Activated T-helper 2 cell treated with anti-CD3 and anti-CD28 coated beads, Interferon-gamma antibody, Interleukin-2, Interleukin-4, amounts not matched to agents 10 μg/mL and 5 μg/mL and 100 μg/mL, durations not matched to agents 14 hours and 24 hours and 36 hours (primary cell): ENCODE data around the gene CNTRL. TPM values are rescaled to one million over a fixed set of nuclear protein-coding genes. Genes with fewer than 3 reads are reported as not detected.
A peak's percentile ranks its signal among the peaks of the same experiment; 100 is the strongest.

Experiments
- DNase-seq: peaks from one replicate; pipeline ENCODE4 v3.0.0; 2021; ENCODE audit warnings: low spot score
- H3K27ac Mint-ChIP-seq: one replicate; pipeline ENCODE4 v1.8.0; 2021; ENCODE audit warnings: mixed read lengths
- H3K27me3 Mint-ChIP-seq: one replicate; pipeline ENCODE4 v1.8.0; 2021; ENCODE audit warnings: low read depth, mixed read lengths
- H3K36me3 Mint-ChIP-seq: one replicate; pipeline ENCODE4 v1.8.0; 2021; ENCODE audit warnings: low read depth, mixed read lengths
- H3K4me1 Mint-ChIP-seq: one replicate; pipeline ENCODE4 v1.8.0; 2021; ENCODE audit warnings: low read depth, mixed read lengths
- H3K4me3 Mint-ChIP-seq: one replicate; pipeline ENCODE4 v1.8.0; 2021; ENCODE audit warnings: low read depth, mild to moderate bottlenecking, moderate library complexity, mixed read lengths
- H3K9me3 Mint-ChIP-seq: one replicate; pipeline ENCODE4 v1.8.0; 2021; ENCODE audit warnings: mixed read lengths
- intact Hi-C: fragments of 100-400 bp; cut with micrococcal nuclease; formaldehyde crosslinking; loops from one replicate; pipeline ENCODE4 v1.15.1; 2023
- total RNA-seq: library from RNA; stranded (reverse); gene quantifications from 2 replicates; pipeline ENCODE4 v1.2.3, GENCODE V29; 2022

Gene CNTRL
- total RNA-seq, 1 donor from 2014 or later, result 68.4 TPM

DNA sequence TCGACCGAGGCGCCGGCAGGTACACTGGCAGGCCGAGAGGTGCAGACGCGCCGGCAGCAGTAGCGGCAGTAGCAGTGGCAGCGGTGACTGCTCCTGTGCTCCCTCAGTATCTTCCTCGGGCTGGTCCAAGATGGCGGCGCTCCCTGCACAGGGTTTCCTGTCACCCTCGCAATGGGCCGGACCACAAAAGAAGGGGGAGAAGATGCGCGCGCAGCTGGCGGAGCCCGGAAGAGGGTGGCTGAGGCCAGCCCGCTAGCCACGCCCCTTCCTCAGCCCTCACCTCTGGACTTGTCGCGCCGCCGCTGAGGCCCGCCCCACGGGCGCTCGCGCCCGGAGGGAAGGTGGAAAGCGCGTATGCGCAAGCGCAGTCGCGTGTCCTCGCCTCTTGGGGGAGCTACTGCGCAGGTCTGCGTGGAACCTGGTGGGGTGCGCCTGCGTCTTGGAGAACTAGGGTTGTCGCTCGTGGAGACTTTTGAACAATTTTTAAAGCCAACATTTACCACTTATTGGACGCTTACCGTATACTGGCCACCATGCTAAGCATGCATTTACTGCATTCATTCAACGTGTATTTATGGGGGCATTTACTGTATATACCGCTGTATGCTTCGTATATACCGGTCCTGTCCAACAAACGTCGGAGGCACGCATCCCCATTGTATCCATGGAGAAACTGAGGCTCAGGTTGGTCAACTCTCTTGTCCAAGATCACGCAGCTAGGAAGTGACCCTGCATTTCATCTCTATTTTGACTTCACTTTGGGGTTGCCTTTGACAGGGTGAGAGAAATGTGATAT lies 127.2 kb downstream of the CNTRL start, which contains the start of gene RAB14:
TSS of gene RAB14 (minus strand) at position 132 of the 796 bp plus-strand sequence. CDS start 8,457 bp downstream, outside the sequence.
- Mint-ChIP-seq H3K36me3 (peaks cover 33% of the 10 kb centered on the region), H3K9me3 (no peaks in the 10 kb centered on the region), H3K27me3 (no peaks in the 10 kb centered on the region), H3K27ac (peak within 1 kb of the TSS; percentile 87), H3K4me1 (peaks cover 46% of the 10 kb centered on the region), H3K4me3 (peak within 1 kb of the TSS; percentile 96)
- intact Hi-C loops, result loop anchor here (1.0 to 10.0 kb wide), 6 partner anchors 11 to 357 kb away; partner anchors contain the start of gene PSMD5
- peak; percentile 100 for DNase-seq

- Mint-ChIP-seq H3K27ac (no peak overlapping the region), H3K27me3 (no peaks in the 10 kb centered on the region), H3K4me1 (peaks cover 40% of the 10 kb centered on the region), H3K9me3 (no peaks in the 10 kb centered on the region), H3K36me3 (peaks cover 17% of the 10 kb centered on the region), H3K4me3 (no peak overlapping the region)
- no peak for DNase-seq
- intact Hi-C loops, result loop anchor here (5.0 to 10.0 kb wide), 3 partner anchors 161 to 359 kb away; partner anchors contain the start of gene PSMD5
Observed at GRCh38 chr9:121204121-121204520, 129.4 kb downstream of the CNTRL start.

GRCh38 chr9:121204611-121205010 lies 129.9 kb downstream of the CNTRL start:
- no peaks in the 10 kb centered on the region for H3K27me3 Mint-ChIP-seq
- intact Hi-C loops, result loop anchor here (5.0 to 10.0 kb wide), 3 partner anchors 160 to 360 kb away; partner anchors contain the start of gene PSMD5
- H3K9me3 Mint-ChIP-seq, result no peaks in the 10 kb centered on the region
- H3K36me3 Mint-ChIP-seq, result peaks cover 12% of the 10 kb centered on the region
- H3K27ac Mint-ChIP-seq, result no peak overlapping the region
- DNase-seq, result no peak
- H3K4me3 Mint-ChIP-seq, result no peak overlapping the region
- H3K4me1 Mint-ChIP-seq, result peaks cover 36% of the 10 kb centered on the region

GRCh38 chr9:121206516-121207370 lies 132.0 kb downstream of the CNTRL start:
- no peaks in the 10 kb centered on the region for H3K9me3 Mint-ChIP-seq
- DNase-seq, result no peak
- H3K36me3 Mint-ChIP-seq, result no peaks in the 10 kb centered on the region
- H3K4me3 Mint-ChIP-seq, result no peak overlapping the region
- peaks cover 32% of the 10 kb centered on the region for H3K4me1 Mint-ChIP-seq
- H3K27me3 Mint-ChIP-seq, result no peaks in the 10 kb centered on the region
- peak overlapping the region; percentile 34 for H3K27ac Mint-ChIP-seq
- intact Hi-C loops, result loop anchor here (10.0 kb wide), 2 partner anchors 158 to 362 kb away; partner anchors contain the start of gene PSMD5

DNA sequence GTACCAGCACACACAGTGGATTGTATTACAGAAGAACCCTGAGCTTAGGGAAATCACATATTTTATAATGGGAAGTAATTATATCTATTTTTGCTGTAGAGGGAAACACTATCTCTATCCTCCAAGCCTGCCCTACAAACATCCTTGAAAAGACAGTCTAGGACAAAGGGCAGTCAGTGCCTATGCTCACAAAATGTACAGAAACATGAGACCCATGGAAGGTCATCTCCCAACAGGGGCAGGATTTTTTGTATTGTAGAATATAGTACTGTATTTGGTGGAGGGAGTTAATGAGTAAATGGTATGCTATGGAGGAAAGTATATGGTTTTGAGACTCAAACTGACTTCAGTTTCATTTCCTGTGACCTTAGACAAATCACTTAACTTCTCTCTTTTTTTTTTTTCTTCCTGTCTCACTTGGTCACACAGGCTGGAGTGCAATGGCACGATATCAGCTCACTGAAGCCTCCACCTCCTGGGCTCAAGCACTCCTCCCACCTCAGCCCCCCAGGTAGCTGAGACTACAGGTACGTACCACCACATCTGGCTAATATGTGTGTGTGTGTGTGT lies 132.7 kb downstream of the CNTRL start:
- Mint-ChIP-seq H3K36me3 (no peaks in the 10 kb centered on the region), H3K27ac (no peak overlapping the region), H3K9me3 (no peaks in the 10 kb centered on the region), H3K4me1 (peaks cover 29% of the 10 kb centered on the region), H3K4me3 (no peak overlapping the region), H3K27me3 (no peaks in the 10 kb centered on the region)
- intact Hi-C loops, result loop anchor here (10.0 kb wide), 2 partner anchors 157 to 363 kb away; partner anchors contain the start of gene PSMD5
- DNase-seq, result no peak

- Mint-ChIP-seq H3K27ac (no peak overlapping the region), H3K27me3 (no peaks in the 10 kb centered on the region), H3K4me3 (no peak overlapping the region), H3K9me3 (no peaks in the 10 kb centered on the region), H3K4me1 (peaks cover 25% of the 10 kb centered on the region), H3K36me3 (no peaks in the 10 kb centered on the region)
- intact Hi-C loops, result no loop called here
- DNase-seq, result no peak
Observed at GRCh38 chr9:121210536-121210935, 135.8 kb downstream of the CNTRL start.

- no peak overlapping the region for H3K4me3 Mint-ChIP-seq
- H3K9me3 Mint-ChIP-seq, result no peaks in the 10 kb centered on the region
- H3K36me3 Mint-ChIP-seq, result no peaks in the 10 kb centered on the region
- intact Hi-C loops, result loop anchor here (1.0 to 2.0 kb wide), 2 partner anchors 11 to 188 kb away; no protein-coding TSS in a partner anchor
- no peaks in the 10 kb centered on the region for H3K27me3 Mint-ChIP-seq
- peaks cover 17% of the 10 kb centered on the region for H3K4me1 Mint-ChIP-seq
- H3K27ac Mint-ChIP-seq, result peak overlapping the region; percentile 40
- peak; percentile 53 for DNase-seq
Observed at GRCh38 chr9:121213136-121213806, 138.5 kb downstream of the CNTRL start.

DNA sequence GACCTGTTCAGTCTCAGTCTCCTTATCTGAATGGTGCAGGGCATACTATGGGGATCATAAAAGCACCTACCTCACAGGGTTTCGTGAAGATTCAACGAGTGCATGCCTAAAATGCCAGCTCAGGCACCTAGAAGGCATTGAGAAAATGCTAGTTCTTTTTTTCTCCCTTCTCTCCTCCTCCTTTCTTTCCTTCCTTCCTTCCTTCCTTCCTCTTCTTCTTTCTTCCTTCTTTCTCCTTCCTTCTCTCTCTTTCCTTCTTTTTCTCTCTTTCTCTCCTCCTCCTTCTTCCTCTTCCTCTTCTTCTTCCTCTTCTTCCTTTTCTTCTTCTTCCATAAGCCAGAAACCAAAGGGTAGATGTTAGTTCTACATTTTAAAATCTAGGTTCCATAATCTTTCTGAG lies 139.2 kb downstream of the CNTRL start:
- DNase-seq, result no peak
- Mint-ChIP-seq H3K4me3 (no peak overlapping the region), H3K36me3 (no peaks in the 10 kb centered on the region), H3K27me3 (no peaks in the 10 kb centered on the region), H3K4me1 (peaks cover 17% of the 10 kb centered on the region), H3K27ac (no peak overlapping the region), H3K9me3 (no peaks in the 10 kb centered on the region)
- intact Hi-C loops, result no loop called here

GRCh38 chr9:121216271-121216805 lies 141.6 kb downstream of the CNTRL start:
- Mint-ChIP-seq H3K9me3 (no peaks in the 10 kb centered on the region), H3K27me3 (no peaks in the 10 kb centered on the region), H3K27ac (no peak overlapping the region), H3K4me3 (no peak overlapping the region), H3K36me3 (no peaks in the 10 kb centered on the region), H3K4me1 (peaks cover 12% of the 10 kb centered on the region)
- no peak for DNase-seq
- intact Hi-C loops, result no loop called here

- Mint-ChIP-seq H3K4me1 (peaks cover 12% of the 10 kb centered on the region), H3K36me3 (no peaks in the 10 kb centered on the region), H3K4me3 (no peak overlapping the region), H3K27me3 (no peaks in the 10 kb centered on the region), H3K27ac (no peak overlapping the region), H3K9me3 (no peaks in the 10 kb centered on the region)
- DNase-seq, result no peak
- intact Hi-C loops, result no loop called here
Observed at GRCh38 chr9:121217609-121218292, 143.0 kb downstream of the CNTRL start.

- no peak for DNase-seq
- Mint-ChIP-seq H3K36me3 (no peaks in the 10 kb centered on the region), H3K27me3 (no peaks in the 10 kb centered on the region), H3K27ac (no peak overlapping the region), H3K4me3 (no peak overlapping the region), H3K4me1 (peaks cover 8% of the 10 kb centered on the region), H3K9me3 (no peaks in the 10 kb centered on the region)
- intact Hi-C loops, result no loop called here
Observed at GRCh38 chr9:121218357-121219027, 143.7 kb downstream of the CNTRL start.
